ENCODE results near the gene PRMT7. TPM values are rescaled to one million over a fixed set of nuclear protein-coding genes. Genes with fewer than 3 reads are reported as not detected.

Gene PRMT7
- total RNA-seq, 1 donor from 2014 or later: 36.7 TPM

- no peak for FAIRE-seq
Measured at GRCh38 chr16:68279726-68280558, 30.9 kb upstream of the PRMT7 start.

GRCh38 chr16:68281368-68282063 is 29.3 kb upstream of the PRMT7 start:
- Histone ChIP-seq H3K79me2 (ENCODE audit: insufficient read depth, low read length) (peaks cover 60% of the 10 kb centered on the region), H3K36me3 (ENCODE audit: insufficient read depth, low read length) (peaks cover 14% of the 10 kb centered on the region), H3K9ac (ENCODE audit: low read length) (no peak overlapping the region), H3K4me1 (ENCODE audit: insufficient read depth, low read length) (no peaks in the 10 kb centered on the region), H2AFZ (ENCODE audit: low read depth, low read length) (no peak overlapping the region), H3K27ac (ENCODE audit: low read depth, low read length) (no peak overlapping the region), H3K4me3 (ENCODE audit: insufficient read depth, low read depth, low read length) (no peak overlapping the region), H3K9me3 (ENCODE audit: insufficient read depth, low read depth, low read length) (no peaks in the 10 kb centered on the region), H3K4me2 (ENCODE audit: low read length) (no peak overlapping the region), H4K20me1 (ENCODE audit: insufficient read depth, low read length) (peaks cover 59% of the 10 kb centered on the region), H3K27me3 (ENCODE audit: insufficient read depth, low read length) (no peaks in the 10 kb centered on the region)
- no peak for TF ChIP-seq CTCF (IDR thresholded peaks at IDR 0.05; ENCODE audit: insufficient read depth, low read depth, low read length)
- no peak for TF ChIP-seq EZH2 (IDR thresholded peaks at IDR 0.05; ENCODE audit: insufficient read depth, low read length)
- H3K9me3 Mint-ChIP-seq (ENCODE audit: unreplicated experiment): no peaks in the 10 kb centered on the region
- FAIRE-seq (no peak), DNase-seq (ENCODE audit: low read depth) (no peak)
- peak overlapping the region; percentile 27 for H3K4me3 Mint-ChIP-seq (ENCODE audit: unreplicated experiment)
- H3K27me3 Mint-ChIP-seq (ENCODE audit: low read depth, unreplicated experiment): no peaks in the 10 kb centered on the region
- H3K36me3 Mint-ChIP-seq (ENCODE audit: low read depth, unreplicated experiment): peaks cover 21% of the 10 kb centered on the region
- peaks cover 2% of the 10 kb centered on the region for H3K4me1 Mint-ChIP-seq (ENCODE audit: low read depth, unreplicated experiment)
- no peak overlapping the region for H3K27ac Mint-ChIP-seq (ENCODE audit: unreplicated experiment)

More at GRCh38 chr16:68279726-68280558, 30.9 kb upstream of the PRMT7 start:
- no peaks in the 10 kb centered on the region for H3K9me3 Mint-ChIP-seq (ENCODE audit: unreplicated experiment)
- peaks cover 57% of the 10 kb centered on the region for H4K20me1 ChIP-seq (ENCODE audit: insufficient read depth, low read length)
- H3K4me3 ChIP-seq (ENCODE audit: insufficient read depth, low read depth, low read length): no peak overlapping the region
- DNase-seq (ENCODE audit: low read depth): no peak
- no peak overlapping the region for H3K4me3 Mint-ChIP-seq (ENCODE audit: unreplicated experiment)
- no peak overlapping the region for H3K9ac ChIP-seq (ENCODE audit: low read length)
- H3K27me3 Mint-ChIP-seq (ENCODE audit: low read depth, unreplicated experiment): no peaks in the 10 kb centered on the region
- H3K27ac Mint-ChIP-seq (ENCODE audit: unreplicated experiment): no peak overlapping the region
- no peak overlapping the region for H2AFZ ChIP-seq (ENCODE audit: low read depth, low read length)
- no peak overlapping the region for H3K4me2 ChIP-seq (ENCODE audit: low read length)
- H3K9me3 ChIP-seq (ENCODE audit: insufficient read depth, low read depth, low read length): no peaks in the 10 kb centered on the region
- H3K27me3 ChIP-seq (ENCODE audit: insufficient read depth, low read length): no peaks in the 10 kb centered on the region
- H3K27ac ChIP-seq (ENCODE audit: low read depth, low read length): no peak overlapping the region
- H3K36me3 Mint-ChIP-seq (ENCODE audit: low read depth, unreplicated experiment): peaks cover 16% of the 10 kb centered on the region
- H3K79me2 ChIP-seq (ENCODE audit: insufficient read depth, low read length): peaks cover 56% of the 10 kb centered on the region
- TF ChIP-seq EZH2 (IDR thresholded peaks at IDR 0.05; ENCODE audit: insufficient read depth, low read length) (no peak), CTCF (IDR thresholded peaks at IDR 0.05; ENCODE audit: insufficient read depth, low read depth, low read length) (no peak)
- H3K4me1 ChIP-seq (ENCODE audit: insufficient read depth, low read length): no peaks in the 10 kb centered on the region
- peaks cover 11% of the 10 kb centered on the region for H3K4me1 Mint-ChIP-seq (ENCODE audit: low read depth, unreplicated experiment)
- peaks cover 13% of the 10 kb centered on the region for H3K36me3 ChIP-seq (ENCODE audit: insufficient read depth, low read length)

Measured in astrocyte (in vitro differentiated cells and primary cell).